IMR-90 (cell line): ENCODE data around the gene PPP1R16B. TPM values are rescaled to one million over a fixed set of nuclear protein-coding genes. Genes with fewer than 3 reads are reported as not detected.

Experiments used
- ATAC-seq: fragments of 200-7000 bp; cut with Tn5 transposase; 2 replicates; pipeline ENCODE4 v1.9.1; 2020; ENCODE audit warnings: low read depth, mild to moderate bottlenecking, moderate library complexity
- BruUV-seq: library from RNA; stranded (reverse); fragments of 400-500 nt; replicated peaks from 2 replicates; lab custom pipeline; 2021; lab: Mats Ljungman, UMichigan
- CTCF ChIA-PET: fragments of 300-600 bp; formaldehyde crosslinking; extraction: SDS; loops from one replicate; lab custom pipeline; 2021; ENCODE audit warnings: antibody characterized with exemption; lab: Yijun Ruan, JAX
- POLR2A ChIA-PET: fragments of 300-600 bp; sonication (Branson Sonifier 250); formaldehyde crosslinking; loops from one replicate; lab custom pipeline; 2022; ENCODE audit warnings: antibody characterized with exemption; ENCODE audit not compliant: unreplicated experiment; lab: Charles Lee
- DNase-seq: peaks from one replicate; pipeline ENCODE4 v3.0.0; 2013
- H2AFZ ChIP-seq: replicated peaks from 2 replicates; pipeline ENCODE3; 2013; ENCODE audit warnings: low read length, mild to moderate bottlenecking; ENCODE audit not compliant: poor library complexity
- H2AK5ac ChIP-seq: 2 replicates; pipeline ENCODE4 v1.6.1; 2013; ENCODE audit warnings: low read depth, low read length, inconsistent platforms
- H2AK9ac ChIP-seq: replicated peaks from 2 replicates; pipeline ENCODE3; 2013; ENCODE audit warnings: mild to moderate bottlenecking, low read depth, low read length, moderate library complexity; ENCODE audit not compliant: poor library complexity
- H2BK120ac ChIP-seq: 2 replicates; pipeline ENCODE4 v1.6.1; 2013; ENCODE audit warnings: low read depth, low read length, inconsistent platforms
- H2BK15ac ChIP-seq: 3 replicates; pipeline ENCODE4 v1.6.1; 2013; ENCODE audit warnings: low read depth, low read length, inconsistent platforms
- H2BK20ac ChIP-seq: 2 replicates; pipeline ENCODE4 v1.6.1; 2013; ENCODE audit warnings: low read depth, mild to moderate bottlenecking, inconsistent platforms, low read length, moderate library complexity
- H2BK5ac ChIP-seq: 2 replicates; pipeline ENCODE4 v1.6.1; 2013; ENCODE audit warnings: mild to moderate bottlenecking, low read depth, low read length, inconsistent platforms; ENCODE audit not compliant: poor library complexity, severe bottlenecking
- H3K14ac ChIP-seq: replicated peaks from 2 replicates; pipeline ENCODE4 v1.6.1; 2013; ENCODE audit warnings: low read depth, low read length, inconsistent platforms
- H3K18ac ChIP-seq: 2 replicates; pipeline ENCODE4 v1.6.1; 2013; ENCODE audit warnings: low read depth, low read length, control low read depth
- H3K23ac ChIP-seq: 2 replicates; pipeline ENCODE4 v1.6.1; 2013; ENCODE audit warnings: low read depth, low read length, inconsistent platforms
- H3K27ac ChIP-seq: 2 replicates; pipeline ENCODE4 v1.5.1; 2013; ENCODE audit warnings: mild to moderate bottlenecking, control low read depth, low read length; ENCODE audit not compliant: insufficient read depth
- H3K27me3 ChIP-seq: 2 replicates; pipeline ENCODE4 v1.6.1; 2013; ENCODE audit warnings: low read length; ENCODE audit not compliant: control insufficient read depth, insufficient read depth
- H3K36me3 ChIP-seq: 2 replicates; pipeline ENCODE4 v1.6.1; 2013; ENCODE audit warnings: low read length, mixed read lengths; ENCODE audit not compliant: control insufficient read depth, insufficient read depth
- H3K4ac ChIP-seq: 2 replicates; pipeline ENCODE4 v1.6.1; 2013; ENCODE audit warnings: low read depth, low read length, inconsistent platforms
- H3K4me1 ChIP-seq: 2 replicates; pipeline ENCODE4 v1.6.1; 2013; ENCODE audit warnings: low read length, mixed read lengths; ENCODE audit not compliant: control insufficient read depth, insufficient read depth
- H3K4me2 ChIP-seq: 2 replicates; pipeline ENCODE4 v1.6.1; 2013; ENCODE audit warnings: low read depth, mild to moderate bottlenecking, control low read depth, low read length, moderate library complexity
- H3K4me3 ChIP-seq: 2 replicates; pipeline ENCODE4 v1.5.1; 2013; ENCODE audit warnings: low read depth, mild to moderate bottlenecking, control low read depth, low read length, moderate library complexity; ENCODE audit not compliant: insufficient read depth
- H3K56ac ChIP-seq: 2 replicates; pipeline ENCODE4 v1.6.1; 2013; ENCODE audit warnings: low read length, inconsistent platforms; ENCODE audit not compliant: insufficient read depth; ENCODE audit errors: extremely low read depth
- H3K79me1 ChIP-seq, 2 experiments: 2 replicates each; pipeline ENCODE4 v1.6.1; 2013; ENCODE audit warnings: low read length in 2 of 2, inconsistent platforms in 1 of 2, low read depth in 1 of 2
- H3K9ac ChIP-seq: 2 replicates; pipeline ENCODE4 v1.6.1; 2013; ENCODE audit warnings: low read depth, low read length, control low read depth
- H3K9me1 ChIP-seq: 2 replicates; pipeline ENCODE4 v1.6.1; 2013; ENCODE audit warnings: low read length, inconsistent platforms; ENCODE audit not compliant: insufficient read depth
- H3K9me3 ChIP-seq: 2 replicates; pipeline ENCODE4 v1.6.1; 2013; ENCODE audit warnings: low read length; ENCODE audit not compliant: control insufficient read depth, insufficient read depth
- H4K20me1 ChIP-seq: 2 replicates; pipeline ENCODE4 v1.6.1; 2013; ENCODE audit warnings: low read length, inconsistent platforms; ENCODE audit not compliant: insufficient read depth
- H4K5ac ChIP-seq: 2 replicates; pipeline ENCODE4 v1.6.1; 2013; ENCODE audit warnings: mild to moderate bottlenecking, low read depth, low read length, control low read depth
- H4K8ac ChIP-seq, 2 experiments: 2 replicates each; pipeline ENCODE4 v1.6.1; 2013; ENCODE audit warnings: low read depth in 2 of 2, low read length in 2 of 2, control low read depth in 1 of 2, inconsistent platforms in 1 of 2
- H4K91ac ChIP-seq: 2 replicates; pipeline ENCODE4 v1.6.1; 2013; ENCODE audit warnings: low read depth, low read length, inconsistent platforms; ENCODE audit not compliant: insufficient read depth
- FOS ChIP-seq: fragments of 150-350 bp; IDR thresholded peaks from 2 replicates; pipeline ENCODE4 v1.6.1; 2016; ENCODE audit warnings: low read depth, low read length
- MAFK ChIP-seq: IDR thresholded peaks from 2 replicates; pipeline ENCODE4 v1.6.1; 2012; ENCODE audit warnings: low read depth, low read length, improper control_type of control experiment
- NFE2L2 ChIP-seq: fragments of 150-350 bp; IDR thresholded peaks from 2 replicates; pipeline ENCODE4 v1.6.1; 2016; ENCODE audit warnings: low read depth, mild to moderate bottlenecking, low read length
- RFX5 ChIP-seq: IDR thresholded peaks from 2 replicates; pipeline ENCODE4 v1.8.0; 2012; ENCODE audit warnings: low read depth, mild to moderate bottlenecking, low read length, moderate library complexity
- SMC3 ChIP-seq: fragments of 150-350 bp; IDR thresholded peaks from 2 replicates; pipeline ENCODE4 v1.6.1; 2016; ENCODE audit warnings: low read depth, mild to moderate bottlenecking, antibody characterized with exemption, low read length, moderate library complexity
- WGBS, 2 experiments: methylation state at CpG; one replicate each; pipeline versions ENCODE4 v1.1.5 to v1.1.7; 2013; ENCODE audit warnings: missing lambda C conversion rate in 2 of 2; ENCODE audit not compliant: insufficient read length in 1 of 2; ENCODE audit errors: extremely low coverage in 2 of 2; 5-methylcytosine and 5-hydroxymethylcytosine counted together
- dilution Hi-C: fragments of 300-500 bp; cut with HindIII; formaldehyde crosslinking; loops from one replicate; pipeline ENCODE4 v1.14.3; 2018; ENCODE audit warnings: low sequenced_read_pairs; ENCODE audit not compliant: unreplicated experiment
- in situ Hi-C: fragments of 300-500 bp; cut with MboI; formaldehyde crosslinking; loops from 3 replicates; pipeline ENCODE4 v1.14.3; 2019; ENCODE audit warnings: low sequenced_read_pairs, inconsistent platforms, mixed read lengths
- intact Hi-C: fragments of 100-400 bp; cut with micrococcal nuclease; formaldehyde crosslinking; loops from 2 replicates; pipeline ENCODE4 v1.10.0; 2022
- polyA plus RNA-seq, 3 experiments: library from polyadenylated mRNA; depleted of rRNA; stranded (reverse); fragments of >200 nt; gene quantifications; 2 replicates each; pipeline ENCODE4 v1.2.3, GENCODE V29; 2012; ENCODE audit warnings: low replicate concordance in 1 of 3
- total RNA-seq: library from RNA; depleted of rRNA; stranded (reverse); fragments of >200 nt; gene quantifications from 2 replicates; pipeline ENCODE4 v1.2.3, GENCODE V29; 2012
- TF ChIP-seq, protein P1 (sequence below): fragments of 150-350 bp; IDR thresholded peaks from 2 replicates; pipeline ENCODE4 v1.6.1; 2017; ENCODE audit warnings: mild to moderate bottlenecking, antibody characterized with exemption, low read length, low read depth

Gene PPP1R16B
- total and polyA plus RNA-seq, 2 of the 4 experiments (the other 2 are of a cell fraction), result not detected

DNA sequence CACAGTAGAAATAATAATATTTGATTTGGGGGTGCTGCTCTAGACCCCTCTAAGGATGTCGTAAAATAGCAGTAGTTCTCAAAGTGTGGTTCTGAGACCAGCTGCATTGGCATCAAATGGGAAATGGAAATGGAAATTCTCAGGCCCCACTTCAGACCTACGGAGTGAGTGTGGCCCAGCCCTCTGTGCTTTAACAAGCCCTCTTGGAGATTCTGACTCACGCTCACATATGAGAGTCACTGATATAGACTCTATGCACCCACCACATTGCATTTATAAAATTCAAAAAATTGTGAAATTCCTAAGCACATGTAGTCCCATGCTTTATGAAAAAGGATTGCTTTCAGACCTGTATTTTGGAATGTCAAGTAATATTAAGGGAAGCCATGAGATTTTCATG, 14.2 kb upstream of the PPP1R16B start:
- no peak overlapping the region for H2AK9ac ChIP-seq
- intact Hi-C loops (no loop called here), dilution Hi-C loops (no loop called here), in situ Hi-C loops (no loop called here)
- no peak for TF ChIP-seq SMC3
- TF ChIP-seq NFE2L2, result no peak
- TF ChIP-seq MAFK, result no peak
- TF ChIP-seq RFX5, result no peak
- no peak for TF ChIP-seq FOS
- TF ChIP-seq, protein P1, sequence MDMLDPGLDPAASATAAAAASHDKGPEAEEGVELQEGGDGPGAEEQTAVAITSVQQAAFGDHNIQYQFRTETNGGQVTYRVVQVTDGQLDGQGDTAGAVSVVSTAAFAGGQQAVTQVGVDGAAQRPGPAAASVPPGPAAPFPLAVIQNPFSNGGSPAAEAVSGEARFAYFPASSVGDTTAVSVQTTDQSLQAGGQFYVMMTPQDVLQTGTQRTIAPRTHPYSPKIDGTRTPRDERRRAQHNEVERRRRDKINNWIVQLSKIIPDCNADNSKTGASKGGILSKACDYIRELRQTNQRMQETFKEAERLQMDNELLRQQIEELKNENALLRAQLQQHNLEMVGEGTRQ, result no peak
- POLR2A ChIA-PET, result no interaction called here
- H3K27me3 ChIP-seq, result peaks cover 8% of the 10 kb centered on the region
- no peak overlapping the region for H4K8ac ChIP-seq
- no peak overlapping the region for H3K23ac ChIP-seq
- H3K4me1 ChIP-seq, result no peaks in the 10 kb centered on the region
- H4K91ac ChIP-seq, result no peak overlapping the region
- no peak overlapping the region for H2BK15ac ChIP-seq
- H3K4me3 ChIP-seq, result no peak overlapping the region
- no peak overlapping the region for H2BK5ac ChIP-seq
- H3K56ac ChIP-seq, result no peak overlapping the region
- H3K14ac ChIP-seq, result no peak overlapping the region
- no peak overlapping the region for H3K4ac ChIP-seq
- no peaks in the 10 kb centered on the region for H3K36me3 ChIP-seq
- H3K9me1 ChIP-seq, result no peaks in the 10 kb centered on the region
- no peak overlapping the region for H2BK120ac ChIP-seq
- no peaks in the 10 kb centered on the region for H4K20me1 ChIP-seq
- no CpG with 5 or more reads among the region's 3 CpGs for WGBS, 2 experiments
- CTCF ChIA-PET, result interaction anchor here (1.0 kb wide), 1 partner anchor 46 kb away, joined by 7 read pairs; no protein-coding TSS in a partner anchor
- ATAC-seq, result no peak
- no peak overlapping the region for H3K27ac ChIP-seq
- no peak overlapping the region for H3K18ac ChIP-seq
- no peak overlapping the region for H3K4me2 ChIP-seq
- H3K9me3 ChIP-seq, result no peaks in the 10 kb centered on the region
- no peak for DNase-seq
- no peak overlapping the region for H2BK20ac ChIP-seq
- H2AK5ac ChIP-seq, result no peak overlapping the region
- H4K5ac ChIP-seq, result no peak overlapping the region
- no peak overlapping the region for H2AFZ ChIP-seq
- H3K79me1 ChIP-seq, result no peaks in the 10 kb centered on the region
- no peak overlapping the region for H3K9ac ChIP-seq
- BruUV-seq, result no TSS peak
